Measurements from ENCODE around the gene GPC1. TPM values are rescaled to one million over a fixed set of nuclear protein-coding genes. Genes with fewer than 3 reads are reported as not detected.

GPC1 gene
- total RNA-seq, 1 donor from 2014 or later = 91.4 TPM

GRCh38 chr2:240505910-240506309 is 70.4 kb downstream of the GPC1 start:
- Mint-ChIP-seq H3K36me3 (ENCODE audit: insufficient read depth) (peaks cover 6% of the 10 kb centered on the region), H3K27me3 (no peaks in the 10 kb centered on the region), H3K27ac (no peak overlapping the region), H3K9me3 (ENCODE audit: low read depth) (no peaks in the 10 kb centered on the region), H3K4me3 (ENCODE audit: low read depth) (no peak overlapping the region), H3K4me1 (ENCODE audit: low read depth) (no peaks in the 10 kb centered on the region)
- TF ChIP-seq CTCF (IDR thresholded peaks at IDR 0.05; ENCODE audit: unreplicated experiment) = no peak
- DNase-seq (ENCODE audit: low spot score, unreplicated experiment) = no peak

- no peaks in the 10 kb centered on the region for H3K27me3 Mint-ChIP-seq
- no peak overlapping the region for H3K27ac Mint-ChIP-seq
- no peaks in the 10 kb centered on the region for H3K9me3 Mint-ChIP-seq (ENCODE audit: low read depth)
Measured at GRCh38 chr2:240506406-240507059, 71.1 kb downstream of the GPC1 start.

GRCh38 chr2:240507060-240507777 is 71.8 kb downstream of the GPC1 start:
- DNase-seq (ENCODE audit: low spot score, unreplicated experiment) = peak; percentile 7
- Mint-ChIP-seq H3K36me3 (ENCODE audit: insufficient read depth) (peaks cover 6% of the 10 kb centered on the region), H3K9me3 (ENCODE audit: low read depth) (no peaks in the 10 kb centered on the region), H3K4me3 (ENCODE audit: low read depth) (no peak overlapping the region), H3K27ac (no peak overlapping the region), H3K4me1 (ENCODE audit: low read depth) (no peaks in the 10 kb centered on the region), H3K27me3 (no peaks in the 10 kb centered on the region)
- no peak for TF ChIP-seq CTCF (IDR thresholded peaks at IDR 0.05; ENCODE audit: unreplicated experiment)

More at GRCh38 chr2:240506406-240507059, 71.1 kb downstream of the GPC1 start:
- Mint-ChIP-seq H3K36me3 (ENCODE audit: insufficient read depth) (peaks cover 6% of the 10 kb centered on the region), H3K4me1 (ENCODE audit: low read depth) (no peaks in the 10 kb centered on the region), H3K4me3 (ENCODE audit: low read depth) (no peak overlapping the region)
- no peak for TF ChIP-seq CTCF (IDR thresholded peaks at IDR 0.05; ENCODE audit: unreplicated experiment)
- DNase-seq (ENCODE audit: low spot score, unreplicated experiment) = peak; percentile 6

GRCh38 chr2:240507778-240508251 is 72.4 kb downstream of the GPC1 start:
- Mint-ChIP-seq H3K36me3 (ENCODE audit: insufficient read depth) (peaks cover 6% of the 10 kb centered on the region), H3K4me1 (ENCODE audit: low read depth) (no peaks in the 10 kb centered on the region), H3K4me3 (ENCODE audit: low read depth) (no peak overlapping the region), H3K27ac (no peak overlapping the region), H3K9me3 (ENCODE audit: low read depth) (no peaks in the 10 kb centered on the region), H3K27me3 (no peaks in the 10 kb centered on the region)
- no peak for TF ChIP-seq CTCF (IDR thresholded peaks at IDR 0.05; ENCODE audit: unreplicated experiment)
- DNase-seq (ENCODE audit: low spot score, unreplicated experiment) = peak; percentile 7

- TF ChIP-seq CTCF (IDR thresholded peaks at IDR 0.05; ENCODE audit: unreplicated experiment) = no peak
- peaks cover 6% of the 10 kb centered on the region for H3K36me3 Mint-ChIP-seq (ENCODE audit: insufficient read depth)
- no peak for DNase-seq (ENCODE audit: low spot score, unreplicated experiment)
- no peaks in the 10 kb centered on the region for H3K27me3 Mint-ChIP-seq
- H3K27ac Mint-ChIP-seq = no peak overlapping the region
- no peak overlapping the region for H3K4me3 Mint-ChIP-seq (ENCODE audit: low read depth)
- H3K9me3 Mint-ChIP-seq (ENCODE audit: low read depth) = no peaks in the 10 kb centered on the region
- H3K4me1 Mint-ChIP-seq (ENCODE audit: low read depth) = peaks cover under 1% of the 10 kb centered on the region
Measured at GRCh38 chr2:240508832-240509545, 73.5 kb downstream of the GPC1 start.
